Fibroblast of villous mesenchyme (primary cell): ENCODE measurements around the gene LRP1B. TPM values are rescaled to one million over a fixed set of nuclear protein-coding genes. Genes with fewer than 3 reads are reported as not detected.
A peak's percentile ranks its signal among the peaks of the same experiment; 100 is the strongest.

Experiments used
- DNase-seq: peaks from one replicate; pipeline ENCODE4 v3.0.0-alpha.2; 2010; ENCODE audit warnings: low read depth
- H3K4me3 ChIP-seq: 2 replicates; pipeline ENCODE4 v1.5.1; 2011; ENCODE audit warnings: low read depth, mild to moderate bottlenecking, low read length
- CTCF ChIP-seq: IDR thresholded peaks from 2 replicates; pipeline ENCODE4 v1.5.1; 2012; ENCODE audit warnings: low read depth, mild to moderate bottlenecking, low read length; ENCODE audit not compliant: insufficient read depth
- total RNA-seq: library from RNA; depleted of rRNA; stranded (reverse); fragments of >200 nt; gene quantifications from 2 replicates; pipeline ENCODE4 v1.2.3, GENCODE V29; 2012

LRP1B gene
- total RNA-seq, 1 donor, result 2.2 TPM

GRCh38 chr2:140711867-140712266, 1418.9 kb downstream of the LRP1B start:
- no peak overlapping the region for H3K4me3 ChIP-seq
- no peak for DNase-seq
- TF ChIP-seq CTCF, result no peak

- DNase-seq, result no peak
- no peak for TF ChIP-seq CTCF
- H3K4me3 ChIP-seq, result no peak overlapping the region
These were observed 1429.1 kb downstream of the LRP1B start for GRCh38 chr2:140701726-140702125.

GRCh38 chr2:140698636-140699035, 1432.2 kb downstream of the LRP1B start:
- DNase-seq, result no peak
- H3K4me3 ChIP-seq, result no peak overlapping the region
- no peak for TF ChIP-seq CTCF

GRCh38 chr2:140696449-140696848, 1434.4 kb downstream of the LRP1B start:
- no peak for DNase-seq
- no peak overlapping the region for H3K4me3 ChIP-seq
- no peak for TF ChIP-seq CTCF

GRCh38 chr2:140695155-140695554, 1435.7 kb downstream of the LRP1B start:
- TF ChIP-seq CTCF, result no peak
- peak; percentile 1 for DNase-seq

GRCh38 chr2:140687825-140688224, 1443.0 kb downstream of the LRP1B start:
- H3K4me3 ChIP-seq, result no peak overlapping the region
- TF ChIP-seq CTCF, result no peak

More at GRCh38 chr2:140695155-140695554, 1435.7 kb downstream of the LRP1B start:
- no peak overlapping the region for H3K4me3 ChIP-seq

GRCh38 chr2:140683658-140684057, 1447.2 kb downstream of the LRP1B start:
- DNase-seq, result no peak
- no peak overlapping the region for H3K4me3 ChIP-seq
- TF ChIP-seq CTCF, result no peak

More at GRCh38 chr2:140687825-140688224, 1443.0 kb downstream of the LRP1B start:
- no peak for DNase-seq
